Spinal cord (tissue), 10 donors: ENCODE measurements around the gene AMOT. TPM values are rescaled to one million over a fixed set of nuclear protein-coding genes. Genes with fewer than 3 reads are reported as not detected.

Experiments
- DNase-seq, 6 donors: peaks; one replicate each; pipeline versions ENCODE4 v3.0.0 to v3.0.0-alpha.2; 2013 to 2015; ENCODE audit warnings: low spot score in 6 of 6, low read depth in 4 of 6
- H3K27ac ChIP-seq: one replicate; pipeline ENCODE4 v1.5.1; 2013; ENCODE audit warnings: low read depth, low read length, control low read depth
- H3K27me3 ChIP-seq: one replicate; pipeline ENCODE4 v1.6.1; 2013; ENCODE audit warnings: low read length; ENCODE audit not compliant: control insufficient read depth, insufficient read depth
- H3K36me3 ChIP-seq: one replicate; pipeline ENCODE4 v1.6.1; 2013; ENCODE audit warnings: low read length; ENCODE audit not compliant: control insufficient read depth, insufficient read depth
- H3K4me1 ChIP-seq: one replicate; pipeline ENCODE4 v1.6.1; 2013; ENCODE audit warnings: low read length; ENCODE audit not compliant: control insufficient read depth, insufficient read depth
- H3K4me3 ChIP-seq: one replicate; pipeline ENCODE4 v1.5.1; 2013; ENCODE audit warnings: low read depth, low read length, control low read depth
- H3K9me3 ChIP-seq: one replicate; pipeline ENCODE4 v1.6.1; 2013; ENCODE audit warnings: low read length; ENCODE audit not compliant: control insufficient read depth, insufficient read depth
- WGBS: methylation state at CpG from one replicate; pipeline ENCODE4 v1.1.5; 2013; ENCODE audit warnings: missing lambda C conversion rate; ENCODE audit not compliant: insufficient coverage; 5-methylcytosine and 5-hydroxymethylcytosine counted together
- polyA plus RNA-seq, 2 donors: library from polyadenylated mRNA; unstranded; fragments of 120-200 nt; gene quantifications; one replicate each; pipeline ENCODE4 v1.2.1, GENCODE V29; 2013; ENCODE audit not compliant: insufficient read length in 2 of 2
- total RNA-seq, 2 donors: library from RNA; depleted of rRNA in 1 of 2; stranded (reverse); fragments of 120-200 nt in 1 of 2; fragments of >200 nt in 1 of 2; gene quantifications; one replicate each; pipeline versions ENCODE4 v1.2.3 to v1.2.4, GENCODE V29; 2013 to 2014
- donor health status: healthy.

AMOT gene
- total and polyA plus RNA-seq, 4 donors: 17.6 to 42.2 (median 24.8) TPM

DNA sequence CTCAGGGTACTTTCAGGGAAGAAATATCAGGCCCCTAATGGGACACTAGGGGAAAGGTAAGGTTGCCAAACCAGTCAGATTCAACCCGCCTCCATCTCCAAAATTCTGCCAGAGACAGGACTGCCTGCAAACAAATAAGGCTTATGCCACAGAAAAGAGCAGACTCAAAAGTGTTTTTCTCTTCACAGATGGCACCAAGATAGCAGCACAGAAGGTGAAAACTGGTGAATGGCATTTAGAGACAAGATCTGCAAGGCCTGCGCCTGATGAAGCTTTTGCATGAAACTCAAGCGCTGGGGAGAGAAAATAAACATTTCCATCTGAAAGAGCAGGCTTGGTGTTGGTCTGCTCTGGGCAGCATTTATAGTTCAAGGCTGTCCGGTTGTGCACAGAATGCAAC, 27.9 kb downstream of the AMOT start:
- no peaks in the 10 kb centered on the region for H3K9me3 ChIP-seq
- no peaks in the 10 kb centered on the region for H3K36me3 ChIP-seq
- no peaks in the 10 kb centered on the region for H3K4me1 ChIP-seq
- H3K27me3 ChIP-seq: peaks cover 15% of the 10 kb centered on the region
- no peak overlapping the region for H3K4me3 ChIP-seq
- H3K27ac ChIP-seq: no peak overlapping the region
- WGBS: 62% methylated on average over 3 of the region's 4 CpGs
- peak in 2 of 6 donors; percentile 54 to 90 for DNase-seq

GRCh38 chrX:112808651-112809195, 31.9 kb downstream of the AMOT start:
- Histone ChIP-seq H3K4me3 (no peak overlapping the region), H3K27ac (no peak overlapping the region), H3K27me3 (peaks cover 9% of the 10 kb centered on the region), H3K4me1 (no peaks in the 10 kb centered on the region), H3K9me3 (no peaks in the 10 kb centered on the region), H3K36me3 (no peaks in the 10 kb centered on the region)
- DNase-seq: peak in 1 of 6 donors; percentile 44
- 75% methylated on average over 1 of the region's 3 CpGs for WGBS

GRCh38 chrX:112808007-112808406, 32.6 kb downstream of the AMOT start:
- no peak overlapping the region for H3K4me3 ChIP-seq
- no CpG with 5 or more reads among the region's 4 CpGs for WGBS

GRCh38 chrX:112803060-112803459, 37.6 kb downstream of the AMOT start:
- Histone ChIP-seq H3K9me3 (no peaks in the 10 kb centered on the region), H3K36me3 (no peaks in the 10 kb centered on the region), H3K4me1 (peaks cover 5% of the 10 kb centered on the region), H3K27ac (no peak overlapping the region), H3K4me3 (no peak overlapping the region), H3K27me3 (peaks cover 9% of the 10 kb centered on the region)
- WGBS: no CpG with 5 or more reads among the region's 3 CpGs
- no peak for DNase-seq

More at GRCh38 chrX:112808007-112808406, 32.6 kb downstream of the AMOT start:
- Histone ChIP-seq H3K36me3 (no peaks in the 10 kb centered on the region), H3K9me3 (no peaks in the 10 kb centered on the region), H3K27me3 (peaks cover 9% of the 10 kb centered on the region), H3K4me1 (no peaks in the 10 kb centered on the region), H3K27ac (no peak overlapping the region)
- DNase-seq: no peak

- Histone ChIP-seq H3K9me3 (no peaks in the 10 kb centered on the region), H3K27ac (no peak overlapping the region), H3K27me3 (peaks cover 9% of the 10 kb centered on the region), H3K4me1 (peaks cover 5% of the 10 kb centered on the region), H3K4me3 (no peak overlapping the region), H3K36me3 (no peaks in the 10 kb centered on the region)
- DNase-seq: no peak
- WGBS: 50% methylated on average over 1 of the region's 1 CpG
Observed at GRCh38 chrX:112802541-112802940, 38.1 kb downstream of the AMOT start.

DNA sequence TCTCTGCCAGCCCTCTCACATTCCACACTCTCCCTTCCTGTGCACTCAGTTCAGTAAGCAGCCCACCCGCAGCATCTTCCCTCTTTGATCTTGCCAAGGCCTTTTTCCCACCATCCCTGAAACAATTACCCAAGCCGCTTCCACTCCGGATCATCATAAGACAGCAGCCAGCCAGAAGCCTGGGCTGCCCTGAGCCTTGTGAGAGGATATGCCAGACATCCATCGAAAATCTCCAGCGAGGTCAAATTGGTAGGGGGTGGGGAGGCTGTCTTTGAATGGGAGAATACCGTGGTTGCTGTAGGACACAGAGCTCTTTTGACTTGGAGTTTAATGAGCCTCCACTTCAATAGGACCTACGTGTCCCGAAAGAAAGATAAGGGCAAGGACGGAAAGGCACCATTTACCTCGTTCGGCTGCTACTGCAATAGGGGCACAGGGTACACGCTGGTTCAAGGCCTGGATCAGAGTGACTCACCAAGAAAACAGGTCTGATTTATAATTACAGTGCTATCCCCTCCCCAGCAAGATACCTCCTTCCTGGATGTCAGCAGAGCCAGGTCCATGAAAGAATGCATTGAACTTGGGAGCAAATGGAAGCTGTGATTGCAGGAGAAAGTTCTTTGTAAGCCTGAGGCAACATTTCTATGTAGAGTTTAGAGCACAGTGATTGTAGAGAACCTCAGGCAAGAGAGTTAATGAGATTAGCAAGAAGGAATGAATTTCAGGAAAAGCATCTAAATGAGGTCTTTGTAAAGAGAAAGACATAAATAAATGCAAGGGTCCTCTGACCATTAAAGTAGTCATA, 39.5 kb downstream of the AMOT start:
- Histone ChIP-seq H3K4me1 (peaks cover 5% of the 10 kb centered on the region), H3K4me3 (no peak overlapping the region), H3K27me3 (peaks cover 9% of the 10 kb centered on the region), H3K9me3 (no peaks in the 10 kb centered on the region), H3K27ac (no peak overlapping the region), H3K36me3 (no peaks in the 10 kb centered on the region)
- WGBS: 34% methylated on average over 10 of the region's 12 CpGs
- DNase-seq: peak in 2 of 6 donors; percentile 35 to 61

DNA sequence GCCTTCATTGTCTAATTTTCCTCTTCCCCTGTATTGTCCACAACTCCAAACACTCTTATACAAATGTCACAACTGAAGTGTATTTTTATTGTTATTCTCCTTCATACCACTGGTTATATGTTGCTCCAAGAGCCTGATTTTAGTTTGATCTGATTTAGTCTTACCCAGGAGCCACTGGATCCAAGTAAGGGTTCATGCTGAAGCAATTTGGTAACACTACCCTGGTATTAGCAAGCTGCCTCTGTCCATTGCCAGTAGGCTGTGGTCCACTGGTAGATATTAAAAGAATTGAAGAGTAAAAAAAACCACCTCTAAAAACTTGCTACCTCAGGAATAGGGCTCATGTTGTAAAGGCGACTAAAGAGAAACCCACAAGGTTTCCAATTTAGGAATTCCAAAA, 41.2 kb downstream of the AMOT start:
- DNase-seq: no peak
- Histone ChIP-seq H3K4me3 (no peak overlapping the region), H3K27ac (no peak overlapping the region), H3K36me3 (no peaks in the 10 kb centered on the region), H3K4me1 (peaks cover 5% of the 10 kb centered on the region), H3K9me3 (no peaks in the 10 kb centered on the region), H3K27me3 (peaks cover 9% of the 10 kb centered on the region)
- no CpG with 5 or more reads among the region's 1 CpG for WGBS

- H3K27me3 ChIP-seq: peaks cover 9% of the 10 kb centered on the region
- DNase-seq: no peak
- H3K9me3 ChIP-seq: no peaks in the 10 kb centered on the region
- no peak overlapping the region for H3K27ac ChIP-seq
- peaks cover 5% of the 10 kb centered on the region for H3K4me1 ChIP-seq
- no peaks in the 10 kb centered on the region for H3K36me3 ChIP-seq
- H3K4me3 ChIP-seq: no peak overlapping the region
- WGBS: no CpG with 5 or more reads among the region's 2 CpGs
Observed at GRCh38 chrX:112798736-112799135, 41.9 kb downstream of the AMOT start.

DNA sequence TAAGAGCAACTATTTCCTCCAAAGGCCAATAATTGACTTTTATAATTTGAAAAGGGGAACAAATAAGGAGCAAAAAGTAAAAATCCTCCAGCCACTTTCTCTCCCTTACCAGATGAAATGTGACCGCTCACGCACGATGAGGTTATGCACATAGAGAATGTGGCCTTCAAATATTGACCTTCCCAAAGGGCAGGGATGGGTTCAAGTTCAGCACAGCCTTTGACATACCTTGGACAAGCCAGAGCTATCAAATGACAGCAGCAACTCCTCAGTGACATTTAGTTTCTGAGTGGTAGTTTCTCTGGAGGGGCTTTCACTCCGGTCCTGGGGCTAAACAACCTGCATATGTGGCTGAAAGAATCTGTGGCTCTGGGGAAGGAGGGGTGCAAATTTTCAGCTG, 50.7 kb downstream of the AMOT start:
- Histone ChIP-seq H3K27ac (no peak overlapping the region), H3K9me3 (no peaks in the 10 kb centered on the region), H3K4me1 (no peaks in the 10 kb centered on the region), H3K27me3 (peaks cover 11% of the 10 kb centered on the region), H3K36me3 (no peaks in the 10 kb centered on the region), H3K4me3 (no peak overlapping the region)
- WGBS: 77% methylated on average over 4 of the region's 4 CpGs
- DNase-seq: no peak

DNA sequence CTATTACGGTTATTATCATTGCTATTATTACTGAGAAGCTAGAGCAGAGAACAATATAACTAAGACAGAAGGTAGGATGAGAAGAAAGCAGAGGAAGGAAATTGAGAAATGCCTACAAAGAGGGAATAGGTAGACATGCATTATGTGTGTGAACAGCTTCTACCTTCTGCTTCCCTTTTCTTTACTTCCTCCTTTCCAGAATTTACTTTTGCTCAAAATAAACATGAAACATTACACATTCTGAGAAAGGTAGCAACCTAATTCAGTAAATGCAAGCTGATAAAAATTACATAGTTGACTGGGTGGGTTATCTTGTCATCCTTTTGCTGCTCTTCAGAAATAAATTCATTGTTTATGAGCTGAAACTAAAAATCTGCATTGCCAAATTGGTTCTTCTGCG, 54.6 kb downstream of the AMOT start:
- H3K4me1 ChIP-seq: peaks cover 2% of the 10 kb centered on the region
- no peak overlapping the region for H3K27ac ChIP-seq
- no CpG with 5 or more reads among the region's 2 CpGs for WGBS
- H3K27me3 ChIP-seq: peaks cover 10% of the 10 kb centered on the region
- no peak for DNase-seq
- H3K4me3 ChIP-seq: no peak overlapping the region
- no peaks in the 10 kb centered on the region for H3K9me3 ChIP-seq
- peaks cover 2% of the 10 kb centered on the region for H3K36me3 ChIP-seq
